OCI-LY3 (cell line): Measurements from ENCODE around the gene ONECUT1.

ENCODE experiments used
- CTCF ChIP-seq: fragments of 200-600, 300-600 bp; sonication (generic); IDR thresholded peaks from 2 replicates; pipeline ENCODE4 v1.5.1; 2014; ENCODE audit warnings: antibody characterized with exemption, low read length, low read depth
- EZH2phosphoT487 ChIP-seq: fragments of 200-600 bp; shearing (Covaris generic); IDR thresholded peaks from 2 replicates; pipeline ENCODE4 v1.6.1; 2018; ENCODE audit warnings: antibody characterized with exemption, mixed run types, low read depth

- no peak for TF ChIP-seq CTCF
- TF ChIP-seq EZH2phosphoT487 = no peak
Measured at GRCh38 chr15:52790941-52791751, 1.0 kb upstream of the ONECUT1 start.
